Endothelial cell of umbilical vein (primary cell): ENCODE results near the gene TMEM184B. TPM values are rescaled to one million over a fixed set of nuclear protein-coding genes. Genes with fewer than 3 reads are reported as not detected.
A peak's percentile ranks its signal among the peaks of the same experiment; 100 is the strongest.

Source experiments
- BruUV-seq: library from RNA; stranded (reverse); fragments of 400-500 nt; replicated peaks from 2 replicates; lab custom pipeline; 2021; lab: Mats Ljungman, UMichigan
- CTCF ChIA-PET: fragments of 300-600, 350-600 bp; sonication (Branson Sonifier 250); formaldehyde crosslinking; loops from one replicate; lab custom pipeline; 2021; ENCODE audit warnings: antibody characterized with exemption, inconsistent platforms; lab: Charles Lee
- POLR2A ChIA-PET: fragments of 300-600, 350-600 bp; sonication (Branson Sonifier 250); formaldehyde crosslinking; loops from one replicate; lab custom pipeline; 2021; ENCODE audit warnings: antibody characterized with exemption, inconsistent platforms; lab: Charles Lee
- DNase-seq: peaks from one replicate; pipeline ENCODE4 v3.0.0-alpha.2; 2011; ENCODE audit warnings: low read depth, low spot score
- FAIRE-seq: peaks from 2 replicates; lab custom pipeline; 2011; peaks lifted over from hg19 to GRCh38; lab: Jason Lieb, UNC
- H2AFZ ChIP-seq: 2 replicates; pipeline ENCODE4 v1.6.0; 2012; ENCODE audit warnings: low read depth, low read length, control low read depth, inconsistent platforms
- H3K27ac ChIP-seq: 2 replicates; pipeline ENCODE4 v1.5.1; 2011; ENCODE audit warnings: low read depth, mild to moderate bottlenecking, control low read depth, low read length, moderate library complexity; ENCODE audit not compliant: insufficient read depth
- H3K27me3 ChIP-seq, 2 experiments: 2 replicates each; pipeline versions ENCODE4 v1.6.0 to v1.6.1; 2011; ENCODE audit warnings: low read length in 2 of 2, mixed read lengths in 1 of 2; ENCODE audit not compliant: control insufficient read depth in 2 of 2, insufficient read depth in 2 of 2
- H3K36me3 ChIP-seq, 2 experiments: 2 replicates in 1 of 2; 3 replicates in 1 of 2; pipeline ENCODE4 v1.5.1; 2011; ENCODE audit warnings: low read length in 2 of 2, mild to moderate bottlenecking in 1 of 2, moderate library complexity in 1 of 2; ENCODE audit not compliant: control insufficient read depth in 2 of 2, insufficient read depth in 2 of 2; ENCODE audit errors: extremely low read depth in 1 of 2
- H3K4me1 ChIP-seq: 3 replicates; pipeline ENCODE4 v1.5.1; 2011; ENCODE audit warnings: mild to moderate bottlenecking, low read length; ENCODE audit not compliant: control insufficient read depth, insufficient read depth; ENCODE audit errors: extremely low read depth
- H3K4me2 ChIP-seq: 2 replicates; pipeline ENCODE4 v1.6.1; 2011; ENCODE audit warnings: low read length, control low read depth, mixed read lengths; ENCODE audit not compliant: insufficient read depth
- H3K4me3 ChIP-seq, 3 experiments: fragments of 200-600 bp in 1 of 3; sonication (generic), shearing (Covaris generic) in 1 of 3; replicated peaks in 1 of 3; 2 replicates each; pipeline ENCODE4 v1.5.1; 2011 to 2016; ENCODE audit warnings: control low read depth in 3 of 3, low read length in 3 of 3, mild to moderate bottlenecking in 2 of 3, inconsistent platforms in 1 of 3, low read depth in 1 of 3, moderate library complexity in 1 of 3; ENCODE audit not compliant: insufficient read depth in 1 of 3
- H3K79me2 ChIP-seq: 2 replicates; pipeline ENCODE4 v1.6.0; 2012; ENCODE audit warnings: low read length, inconsistent platforms; ENCODE audit not compliant: control insufficient read depth, insufficient read depth
- H3K9ac ChIP-seq: replicated peaks from 2 replicates; pipeline ENCODE3; 2011; ENCODE audit warnings: low read length, control low read depth; ENCODE audit not compliant: insufficient read depth; ENCODE audit errors: extremely low read depth
- H3K9me1 ChIP-seq: replicated peaks from 3 replicates; pipeline ENCODE4 v1.6.0; 2011; ENCODE audit warnings: mild to moderate bottlenecking, low read length; ENCODE audit not compliant: control insufficient read depth, insufficient read depth; ENCODE audit errors: extremely low read depth
- H3K9me3 ChIP-seq: replicated peaks from 2 replicates; pipeline ENCODE4 v1.5.1; 2012; ENCODE audit warnings: low read length, inconsistent platforms; ENCODE audit not compliant: control insufficient read depth, insufficient read depth
- H4K20me1 ChIP-seq: replicated peaks from 2 replicates; pipeline ENCODE3; 2011; ENCODE audit warnings: mild to moderate bottlenecking, low read length; ENCODE audit not compliant: control insufficient read depth, insufficient read depth; ENCODE audit errors: extremely low read depth
- EZH2 ChIP-seq: IDR thresholded peaks from 2 replicates; pipeline ENCODE4 v1.6.1; 2012; ENCODE audit warnings: borderline replicate concordance, low read depth, mild to moderate bottlenecking, moderate library complexity, low read length, inconsistent platforms; ENCODE audit not compliant: severe bottlenecking
- FOS ChIP-seq: IDR thresholded peaks from 2 replicates; pipeline ENCODE4 v1.6.1; 2011; ENCODE audit warnings: mild to moderate bottlenecking, low read length, moderate library complexity, borderline replicate concordance; ENCODE audit not compliant: insufficient read depth
- GATA2 ChIP-seq: IDR thresholded peaks from 2 replicates; pipeline ENCODE4 v1.7.0; 2011; ENCODE audit warnings: low read depth, mild to moderate bottlenecking, moderate library complexity, mixed read lengths, low read length; ENCODE audit not compliant: insufficient read length, insufficient read depth
- JUN ChIP-seq: IDR thresholded peaks from 2 replicates; pipeline ENCODE4 v1.6.1; 2011; ENCODE audit warnings: borderline replicate concordance, low read depth; ENCODE audit not compliant: insufficient read length, insufficient read depth
- MAX ChIP-seq: IDR thresholded peaks from 2 replicates; pipeline ENCODE4 v1.6.1; 2011; ENCODE audit not compliant: insufficient read depth, insufficient read length
- MYC ChIP-seq: IDR thresholded peaks from one replicate; pipeline ENCODE4 v1.6.1; 2011; ENCODE audit warnings: mild to moderate bottlenecking, low read depth, low read length
- POLR2A ChIP-seq: IDR thresholded peaks from 2 replicates; pipeline ENCODE4 v1.6.1; 2012; ENCODE audit warnings: low read depth, mild to moderate bottlenecking, control low read depth, low read length
- POLR2AphosphoS5 ChIP-seq: IDR thresholded peaks from 2 replicates; pipeline ENCODE4 v1.6.1; 2012; ENCODE audit warnings: low read depth, mild to moderate bottlenecking, control low read depth, low read length, moderate library complexity; ENCODE audit not compliant: insufficient read depth
- dilution Hi-C: fragments of 300-500 bp; cut with MboI; formaldehyde crosslinking; loops from one replicate; pipeline ENCODE4 v1.15.0; 2019; ENCODE audit warnings: low sequenced_read_pairs; ENCODE audit not compliant: extremely low pct_ligation_motif_present
- intact Hi-C: fragments of 100-400 bp; cut with micrococcal nuclease; formaldehyde crosslinking; loops from one replicate; pipeline ENCODE4 v1.10.0; 2022
- polyA plus RNA-seq, 4 experiments: library from polyadenylated mRNA; depleted of rRNA in 3 of 4; stranded (reverse) in 3 of 4; unstranded in 1 of 4; fragments of >200 nt; gene quantifications; 2 replicates each; pipeline versions ENCODE4 v1.2.1 to v1.2.3, GENCODE V29; 2011 to 2012; ENCODE audit warnings: missing spikeins in 1 of 4
- total RNA-seq: library from RNA; stranded (reverse); gene quantifications from 2 replicates; pipeline ENCODE4 v1.2.3, GENCODE V29; 2021
- TF ChIP-seq, protein P1 (sequence below), 2 donors: IDR thresholded peaks; 1 replicate in 1 of 2; 2 replicates in 1 of 2; pipeline ENCODE4 v1.5.1; 2011; ENCODE audit warnings: low read length in 2 of 2, mild to moderate bottlenecking in 2 of 2, moderate library complexity in 2 of 2, control low read depth in 1 of 2, inconsistent platforms in 1 of 2, low read depth in 1 of 2; ENCODE audit not compliant: insufficient read depth in 1 of 2; ENCODE audit errors: extremely low read depth in 1 of 2

Gene TMEM184B
- total and polyA plus RNA-seq, 2 donors (not counting 3 experiments of a cell fraction or from before 2014, with no cell fraction given): 72.5 to 96.6 TPM

DNA sequence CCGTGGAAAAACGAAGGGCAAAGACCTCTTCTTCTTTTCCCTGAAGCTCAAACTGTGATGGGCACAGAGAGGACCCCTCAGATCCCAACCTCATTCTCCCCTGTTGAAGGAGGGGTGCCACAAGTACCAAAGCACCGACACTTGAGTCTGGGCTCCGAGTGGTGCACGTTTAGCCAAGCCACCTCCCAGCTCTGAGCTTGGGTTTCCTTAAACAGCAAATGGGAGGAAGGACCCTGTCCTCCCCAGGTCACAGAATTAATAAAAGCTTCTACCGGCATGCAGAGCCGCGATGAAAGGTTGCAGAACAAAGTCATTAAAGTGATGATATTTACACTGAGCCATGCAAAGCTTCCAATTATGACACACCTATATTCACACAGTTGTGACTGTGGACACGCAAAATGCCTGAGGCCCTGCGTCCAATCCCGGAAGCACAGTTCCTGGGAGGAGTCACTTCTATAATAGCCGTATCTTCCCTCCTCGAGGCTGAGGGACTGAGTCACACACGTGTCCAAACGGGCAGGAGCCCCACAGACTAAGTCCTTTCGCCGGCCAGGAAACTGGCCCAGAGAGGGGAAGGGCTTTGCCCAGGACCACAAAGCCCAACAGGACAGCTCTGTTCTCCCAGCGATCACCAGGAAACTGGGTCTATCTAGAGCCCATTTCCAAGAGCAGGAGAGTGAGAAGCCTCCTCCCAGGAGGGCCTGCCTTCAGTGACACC is 45.3 kb upstream of the TMEM184B start:
- Histone ChIP-seq H3K9ac (peak overlapping the region; percentile 54), H3K4me1 (peaks cover 37% of the 10 kb centered on the region), H3K27ac (peak overlapping the region; percentile 77), H3K4me3 (peak overlapping the region in 1 of 3 experiments; percentile 29), H3K9me1 (no peaks in the 10 kb centered on the region), H3K9me3 (no peaks in the 10 kb centered on the region), H3K4me2 (peak overlapping the region; percentile 68), H3K79me2 (peaks cover 38% of the 10 kb centered on the region), H3K36me3 (peaks cover 0 to 2% of the 10 kb centered on the region in 2 experiments), H4K20me1 (peaks cover under 1% of the 10 kb centered on the region), H2AFZ (peak overlapping the region; percentile 71), H3K27me3 (no peaks in the 10 kb centered on the region)
- TF ChIP-seq POLR2A: peak; percentile 73
- no peak for TF ChIP-seq GATA2
- TF ChIP-seq EZH2: no peak
- TF ChIP-seq MAX: peak; percentile 79
- TF ChIP-seq JUN: no peak
- peak; percentile 89 for TF ChIP-seq POLR2AphosphoS5
- TF ChIP-seq MYC: peak; percentile 90
- TF ChIP-seq FOS: peak; percentile 69
- TF ChIP-seq, protein P1, sequence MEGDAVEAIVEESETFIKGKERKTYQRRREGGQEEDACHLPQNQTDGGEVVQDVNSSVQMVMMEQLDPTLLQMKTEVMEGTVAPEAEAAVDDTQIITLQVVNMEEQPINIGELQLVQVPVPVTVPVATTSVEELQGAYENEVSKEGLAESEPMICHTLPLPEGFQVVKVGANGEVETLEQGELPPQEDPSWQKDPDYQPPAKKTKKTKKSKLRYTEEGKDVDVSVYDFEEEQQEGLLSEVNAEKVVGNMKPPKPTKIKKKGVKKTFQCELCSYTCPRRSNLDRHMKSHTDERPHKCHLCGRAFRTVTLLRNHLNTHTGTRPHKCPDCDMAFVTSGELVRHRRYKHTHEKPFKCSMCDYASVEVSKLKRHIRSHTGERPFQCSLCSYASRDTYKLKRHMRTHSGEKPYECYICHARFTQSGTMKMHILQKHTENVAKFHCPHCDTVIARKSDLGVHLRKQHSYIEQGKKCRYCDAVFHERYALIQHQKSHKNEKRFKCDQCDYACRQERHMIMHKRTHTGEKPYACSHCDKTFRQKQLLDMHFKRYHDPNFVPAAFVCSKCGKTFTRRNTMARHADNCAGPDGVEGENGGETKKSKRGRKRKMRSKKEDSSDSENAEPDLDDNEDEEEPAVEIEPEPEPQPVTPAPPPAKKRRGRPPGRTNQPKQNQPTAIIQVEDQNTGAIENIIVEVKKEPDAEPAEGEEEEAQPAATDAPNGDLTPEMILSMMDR (IDR thresholded peaks at IDR 0.05; ENCODE audit: extremely low read depth in 1 of 2, insufficient read depth in 1 of 2, low read depth in 1 of 2, low read length in 2 of 2): no peak
- FAIRE-seq (peak; percentile 99), DNase-seq (peak; percentile 83)
- dilution Hi-C loops (no loop called here), intact Hi-C loops (loop anchor here (1.0 to 5.0 kb wide), 3 partner anchors 35 to 101 kb away; no protein-coding TSS in a partner anchor)
- ChIA-PET POLR2A (interaction anchor here (0.7 to 1.1 kb wide), 3 partner anchors 9 to 382 kb away, joined by 3 to 7 read pairs (median 3); no protein-coding TSS in a partner anchor), CTCF (interaction anchor here (0.7 to 0.9 kb wide), 3 partner anchors 23 to 266 kb away, joined by 3 to 8 read pairs (median 3); no protein-coding TSS in a partner anchor)
- BruUV-seq: no TSS peak
